IPS-NIHi7 (cell line): ENCODE measurements around the gene SLC2A4.
"Not testable (repeated sequence)": the region's sequence is repeated elsewhere in the genome, so short reads cannot be mapped to it uniquely, and the experiment has no call there.

Experiments used
- DNase-seq: peaks from one replicate; pipeline ENCODE4 v3.0.0; 2012; ENCODE audit warnings: mixed read lengths; ENCODE audit errors: extremely low spot score

Gene SLC2A4

DNA sequence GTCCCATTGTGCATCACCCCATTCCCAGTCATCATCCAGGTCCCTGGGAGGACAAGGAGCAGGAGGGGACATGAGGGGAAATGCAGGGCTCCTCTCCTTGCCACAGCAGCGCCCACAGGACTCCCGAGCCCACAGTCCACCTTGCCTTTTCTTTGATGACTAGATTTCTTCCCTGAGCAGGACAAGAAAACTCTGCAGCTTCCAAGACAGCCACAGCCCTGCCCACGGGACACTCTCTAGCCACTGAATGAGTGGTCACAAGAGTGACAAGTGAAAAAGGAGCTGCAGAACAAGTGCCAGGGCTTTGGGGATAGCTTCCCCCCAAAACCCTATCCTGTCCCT is 42.9 kb downstream of the SLC2A4 start:
- no peak for DNase-seq

DNA sequence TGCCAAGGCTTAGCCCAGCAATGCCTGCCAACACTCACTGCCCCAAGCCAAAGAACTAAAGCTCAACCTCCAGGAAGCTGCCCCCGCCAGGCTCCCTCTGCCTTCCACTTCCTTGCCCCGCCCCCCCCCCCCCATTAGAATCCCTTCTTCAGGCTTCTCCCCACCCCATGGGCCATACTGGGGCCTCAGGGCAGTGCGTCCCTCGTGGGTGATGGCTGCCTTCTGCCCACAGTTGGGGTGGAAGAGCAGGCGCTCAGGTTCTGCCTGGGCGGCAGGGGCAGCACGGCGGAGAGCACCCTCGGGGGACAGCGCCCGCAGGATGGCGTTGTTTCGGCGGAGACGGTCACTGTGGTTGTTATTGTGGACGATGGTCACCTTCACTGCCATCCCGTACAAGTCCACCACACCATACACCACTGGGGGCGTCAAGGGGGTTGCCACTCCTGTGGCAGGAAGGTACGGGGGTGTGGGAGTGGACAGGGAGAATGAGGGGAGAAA is 43.6 kb downstream of the SLC2A4 start:
- no peak for DNase-seq

DNA sequence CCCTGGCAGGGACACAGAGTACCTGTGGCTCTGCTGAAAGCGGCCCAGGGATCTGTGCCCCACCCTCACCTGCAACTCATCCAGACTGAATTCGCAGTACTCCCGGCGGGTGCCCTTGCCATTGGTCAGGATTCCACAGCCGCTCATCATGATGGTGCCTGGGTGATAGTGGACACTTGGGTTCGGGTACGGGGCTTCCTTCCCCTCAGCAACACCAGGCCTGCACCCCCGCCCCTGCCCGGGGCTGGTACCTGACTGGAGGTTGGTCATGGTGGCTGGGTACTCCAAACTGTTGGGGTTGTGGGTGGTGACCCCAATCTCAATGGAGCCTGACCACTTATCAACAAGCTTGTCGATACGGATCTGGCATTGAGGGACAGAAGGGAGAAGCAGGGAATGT is 44.7 kb downstream of the SLC2A4 start:
- DNase-seq = no peak

DNA sequence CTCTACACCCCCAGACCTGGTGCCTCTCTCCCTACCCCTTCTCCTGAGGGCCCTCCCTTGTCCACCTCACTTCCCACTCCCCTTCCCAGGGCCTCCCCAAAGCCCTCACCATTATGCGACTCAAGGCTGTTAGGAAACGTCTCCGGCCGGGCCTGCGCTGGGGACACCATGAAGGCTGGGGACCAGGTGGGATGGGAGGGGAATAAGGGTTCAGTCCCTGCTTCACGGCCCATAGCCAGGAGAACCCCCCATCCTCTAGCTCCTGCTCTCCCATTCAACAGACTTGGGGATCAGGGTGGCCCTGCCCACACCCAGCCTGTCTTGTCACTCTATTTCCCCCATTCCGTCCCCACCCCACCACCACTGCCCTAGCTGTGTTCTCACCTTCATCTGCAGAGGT is 45.5 kb downstream of the SLC2A4 start:
- DNase-seq = no peak

DNA sequence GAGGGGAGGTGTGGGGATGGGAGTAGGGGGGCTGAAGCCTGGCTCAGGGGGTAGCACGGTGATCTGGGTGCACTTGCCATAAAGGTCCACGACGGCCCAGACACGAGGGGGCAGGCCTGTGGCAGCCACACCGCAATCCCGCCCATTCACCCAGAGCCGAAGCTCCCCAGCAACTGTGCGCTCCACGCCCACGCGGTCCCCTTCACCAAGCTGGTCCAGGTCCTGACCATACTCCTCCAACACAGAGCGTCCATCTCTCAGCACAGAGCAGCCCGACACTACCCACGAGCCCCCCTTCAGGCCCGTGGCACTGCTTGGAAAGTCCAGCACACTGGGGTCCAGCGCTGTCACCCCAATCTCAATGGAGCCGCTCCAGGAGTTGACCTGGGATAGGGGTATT is 46.0 kb downstream of the SLC2A4 start:
- no peak for DNase-seq

DNA sequence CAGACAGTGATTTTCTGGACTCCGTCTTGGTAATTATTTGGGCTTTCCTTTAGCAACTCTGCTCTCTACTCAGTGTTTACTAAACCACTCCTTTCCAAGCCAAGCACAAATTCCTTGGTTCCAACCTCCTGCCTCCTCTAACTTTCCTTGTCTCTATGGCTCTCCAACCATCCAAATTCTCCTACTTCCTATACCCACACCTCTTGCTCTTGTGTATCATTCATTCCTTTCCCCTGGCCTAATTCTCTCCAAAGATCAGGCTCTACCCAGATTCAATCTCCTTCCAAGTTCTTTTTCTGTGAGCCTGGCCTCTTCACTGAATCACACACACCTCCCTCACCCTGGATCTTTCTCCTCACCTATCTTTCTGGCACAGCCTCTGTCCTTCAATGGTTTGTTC is 46.5 kb downstream of the SLC2A4 start:
- DNase-seq = no peak

DNA sequence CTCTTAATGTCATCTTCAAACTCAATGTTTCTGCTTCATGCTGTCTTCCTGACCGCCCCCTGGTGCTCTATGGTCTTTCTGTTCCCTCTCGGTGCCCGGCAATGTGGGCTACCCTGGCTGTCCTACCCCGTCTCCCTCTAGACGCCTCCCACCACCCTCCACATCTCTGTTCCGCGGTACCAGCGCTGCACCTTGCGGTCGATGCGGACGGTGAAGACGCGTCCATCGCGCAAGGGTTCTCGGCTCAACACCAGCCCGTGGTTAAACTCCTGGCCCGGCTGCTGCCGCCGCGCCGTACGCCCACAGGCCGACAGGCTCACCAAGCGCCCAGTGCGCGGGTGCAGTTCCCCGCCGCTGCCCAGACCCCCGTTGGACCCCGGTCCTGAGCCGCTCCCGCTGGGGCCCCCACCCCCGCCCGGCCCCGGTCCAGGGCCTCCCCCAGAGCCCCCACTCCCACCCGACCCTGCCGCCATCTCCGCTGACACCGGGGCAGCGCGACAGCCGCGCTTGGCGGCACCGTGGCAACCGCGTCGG is 47.4 kb downstream of the SLC2A4 start, which contains the start of gene NEURL4:
TSS of gene NEURL4 (minus strand) at position 496 of the 534 bp plus-strand sequence. CDS start at position 473, 23 bp downstream.
- DNase-seq = peak; percentile 27

DNA sequence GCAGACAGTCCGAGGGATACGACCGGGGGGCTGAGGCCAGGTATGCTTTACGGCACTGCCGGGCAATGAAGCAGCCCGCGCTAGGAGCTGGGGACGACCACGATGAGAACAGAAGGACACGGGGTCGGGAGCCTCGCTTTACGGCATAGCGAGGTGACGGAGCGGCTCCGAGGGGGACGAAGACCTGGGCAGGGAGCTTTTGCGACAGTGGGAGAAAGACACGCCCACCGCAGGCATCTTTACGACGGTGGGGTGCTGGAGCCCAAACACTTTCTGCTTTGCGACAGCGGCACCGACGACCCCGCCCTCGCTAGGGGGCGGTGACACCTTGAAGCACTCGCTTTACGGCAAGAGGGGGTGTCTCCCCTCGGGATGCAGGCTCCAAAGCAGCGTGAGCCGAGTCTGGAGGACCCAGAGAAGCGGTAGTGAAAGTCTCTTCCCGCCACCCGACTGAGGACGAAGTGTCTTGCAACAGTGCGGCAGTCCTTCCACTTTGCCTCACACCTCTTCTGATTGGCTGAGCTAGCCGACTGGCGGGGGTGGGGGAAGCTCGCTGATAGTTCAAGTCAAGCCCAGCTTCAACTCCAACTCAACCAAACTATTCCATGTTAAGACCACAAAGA is 48.0 kb downstream of the SLC2A4 start:
- peak; percentile 98 for DNase-seq

DNA sequence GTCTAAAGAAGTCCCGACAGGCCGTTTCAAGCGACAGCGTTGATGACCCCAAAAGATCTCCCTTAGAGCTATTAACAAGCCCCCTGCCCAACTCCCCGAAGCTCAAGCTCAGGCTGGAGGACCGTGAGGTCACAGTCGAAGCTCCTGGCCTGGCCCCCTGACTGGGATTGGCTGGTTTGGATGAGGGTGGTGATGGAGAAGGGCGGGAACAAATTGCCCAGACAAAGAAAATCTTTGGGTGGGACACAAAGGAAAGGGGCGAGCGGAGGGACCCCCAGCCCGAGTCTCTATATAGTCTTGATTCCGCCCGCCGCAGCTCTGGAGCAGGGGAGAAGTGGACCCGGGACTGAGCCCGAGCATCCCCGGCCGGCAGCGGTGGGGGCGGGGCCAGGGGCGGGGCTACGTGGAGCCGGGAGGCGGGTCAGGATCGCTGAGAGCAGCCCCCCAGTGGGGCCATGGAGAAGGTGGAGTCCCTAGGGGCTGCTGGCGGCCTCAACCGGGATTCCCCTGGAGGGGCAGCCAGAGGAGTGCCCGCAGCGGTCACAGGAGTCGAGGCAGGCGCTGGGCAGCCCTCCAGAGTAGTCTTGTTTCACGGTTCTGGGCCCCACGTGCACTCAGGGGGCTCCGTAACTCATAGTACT is 48.6 kb downstream of the SLC2A4 start:
- DNase-seq = peak; percentile 91

DNA sequence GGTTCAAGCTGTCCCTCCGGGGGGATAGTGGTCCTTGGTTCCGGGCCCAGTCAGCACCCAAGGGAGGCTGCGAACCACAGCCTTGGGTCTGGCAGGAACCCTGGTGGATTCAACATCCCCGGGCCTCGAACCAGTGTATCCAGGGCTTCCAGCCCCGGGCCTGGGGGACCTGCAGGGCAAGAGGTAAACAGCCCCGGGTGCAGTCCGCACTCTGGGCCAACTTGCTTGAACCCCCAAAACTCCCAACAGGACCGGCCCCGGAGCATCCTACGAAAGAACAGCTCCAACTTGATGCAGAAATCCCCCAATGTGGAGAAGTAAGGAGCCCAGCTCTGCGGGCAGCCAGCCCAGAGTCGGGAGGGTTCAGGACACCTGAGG is 49.1 kb downstream of the SLC2A4 start:
- no peak for DNase-seq

DNA sequence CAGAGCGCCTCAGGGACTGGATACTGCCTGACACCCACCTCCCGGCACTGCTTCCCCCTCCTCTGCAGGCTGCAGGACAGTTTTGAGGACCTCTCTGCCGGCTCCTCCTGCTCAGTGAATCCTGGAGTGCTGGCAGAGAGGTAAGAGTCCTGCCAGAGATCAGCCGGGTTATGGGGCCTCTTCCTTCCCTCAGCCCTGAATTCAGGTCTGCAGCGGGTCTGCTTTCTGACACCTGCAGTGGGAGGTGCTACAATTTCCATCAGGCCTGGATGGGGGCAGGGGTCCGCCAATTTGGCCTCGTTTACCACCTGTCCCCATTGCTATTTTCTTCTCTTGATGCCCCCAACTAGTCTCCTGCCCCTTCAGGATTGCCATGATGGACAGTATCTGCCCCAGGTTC is 50.6 kb downstream of the SLC2A4 start:
- DNase-seq = no peak

DNA sequence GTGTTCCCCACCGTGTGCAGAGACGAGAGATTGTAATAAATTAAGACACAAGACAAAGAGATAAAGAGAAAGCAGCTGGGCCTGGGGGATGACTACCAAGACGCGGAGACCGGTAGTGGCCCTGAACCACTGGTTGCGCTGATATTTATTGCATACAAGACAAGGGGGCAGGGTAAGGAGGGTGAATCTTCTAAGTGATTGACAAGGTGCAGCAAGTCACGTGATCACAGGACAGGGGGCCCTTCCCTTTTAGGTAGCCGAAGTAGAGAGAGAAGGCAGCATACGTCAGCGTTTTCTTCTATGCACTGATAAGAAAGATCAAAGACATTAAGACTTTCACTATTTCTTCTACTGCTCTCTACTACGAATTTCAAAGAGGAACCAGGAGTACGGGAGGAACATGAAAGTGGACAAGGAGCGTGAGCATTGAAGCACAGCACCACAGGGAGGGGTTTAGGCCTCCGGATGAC is 51.1 kb downstream of the SLC2A4 start:
- DNase-seq = not testable (repeated sequence)

DNA sequence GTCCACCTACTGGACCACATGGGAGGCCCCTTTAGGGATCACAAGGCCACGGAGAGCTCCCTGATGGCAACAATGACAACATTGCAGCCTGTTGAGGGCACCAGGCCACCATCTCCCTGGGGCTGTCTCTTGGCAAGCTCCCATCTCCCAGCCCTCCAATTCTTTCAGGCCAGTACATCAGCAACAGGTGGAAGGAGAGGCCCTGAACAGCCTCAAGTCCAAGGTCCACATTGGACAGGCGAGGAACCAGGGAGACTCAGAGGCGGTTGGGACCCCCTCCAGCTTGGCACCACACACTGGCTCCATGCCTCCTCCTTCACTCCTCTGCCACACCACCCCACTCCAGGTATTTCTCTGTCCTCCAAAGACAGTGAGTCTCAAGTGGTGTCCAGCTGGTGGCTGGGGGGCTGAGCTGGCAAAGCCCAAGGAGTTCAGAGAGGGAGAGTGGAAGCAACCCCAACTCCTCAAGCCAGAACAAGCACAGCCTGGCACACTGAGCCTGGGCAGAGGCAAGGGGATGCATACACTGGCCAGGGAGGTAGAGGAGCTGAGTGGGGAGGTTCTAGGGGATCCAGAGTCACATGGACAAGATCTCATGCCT is 53.5 kb downstream of the SLC2A4 start:
- no peak for DNase-seq

DNA sequence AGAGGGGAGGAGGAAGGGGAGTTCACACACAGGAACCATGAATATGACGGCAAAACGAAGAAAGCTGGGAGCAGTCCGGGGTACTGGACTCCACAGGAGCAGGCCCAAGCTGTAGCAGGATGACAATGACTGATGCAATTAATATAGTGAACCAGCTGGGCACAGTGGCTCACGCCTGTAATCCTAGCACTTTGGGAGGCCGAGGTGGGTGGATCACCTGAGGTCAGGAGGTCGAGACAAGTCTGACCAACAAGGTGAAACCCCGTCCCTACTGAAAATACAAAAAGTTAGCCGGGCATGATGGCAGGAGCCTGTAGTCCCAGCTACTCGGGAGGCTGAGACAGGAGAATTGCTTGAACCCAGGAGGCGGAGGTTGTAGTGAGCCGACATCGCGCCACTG is 54.2 kb downstream of the SLC2A4 start:
- not testable (repeated sequence) for DNase-seq

DNA sequence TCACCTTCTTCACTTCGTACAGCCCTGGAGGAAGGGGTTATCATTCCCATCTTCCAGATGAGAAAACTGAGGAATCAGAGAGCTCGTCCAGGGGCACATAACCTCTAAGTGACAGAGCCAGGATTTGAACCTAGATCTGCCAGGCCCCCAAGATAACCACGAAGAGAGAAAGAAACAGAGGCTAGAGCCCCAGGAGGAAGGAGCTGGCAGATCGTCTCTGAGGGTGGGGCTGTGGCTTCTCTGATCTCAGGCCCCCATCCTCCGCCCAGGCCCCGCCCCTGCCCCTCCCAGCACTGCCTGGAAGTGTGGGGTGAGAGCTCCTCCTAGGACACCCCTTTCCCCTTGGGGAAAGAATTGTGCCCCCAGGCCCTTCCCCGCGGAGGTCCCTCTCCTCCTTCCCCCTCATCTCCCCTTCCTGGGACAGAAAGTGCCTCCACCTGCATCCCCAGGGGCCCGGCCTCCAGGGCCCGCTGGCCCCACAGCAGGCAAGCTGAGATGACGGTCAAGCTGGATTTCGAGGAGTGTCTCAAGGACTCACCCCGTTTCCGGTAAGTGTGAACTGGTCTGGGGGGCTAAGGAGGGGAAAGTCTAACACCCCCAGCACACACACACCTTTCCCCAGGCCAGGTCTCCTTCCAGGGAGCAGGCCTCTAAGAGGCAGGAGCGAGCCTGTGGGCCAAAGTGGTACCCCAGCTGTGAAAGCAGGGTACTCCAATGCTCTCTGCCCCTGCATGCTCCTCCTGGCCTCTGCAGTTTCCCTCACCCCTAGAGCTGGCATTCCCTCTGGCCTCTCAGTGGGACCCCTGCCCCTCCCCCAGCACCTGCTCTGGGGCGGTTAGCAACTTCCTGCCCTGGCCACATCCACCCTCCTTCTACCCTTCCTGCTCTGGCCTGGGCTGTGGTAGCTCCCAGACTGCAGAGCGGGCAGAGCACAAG is 55.0 kb downstream of the SLC2A4 start, which contains the start of gene ACAP1:
TSS of gene ACAP1 (plus strand) at position 290 of the 936 bp plus-strand sequence. CDS start at position 496, 206 bp downstream.
- peak; percentile 70 for DNase-seq

DNA sequence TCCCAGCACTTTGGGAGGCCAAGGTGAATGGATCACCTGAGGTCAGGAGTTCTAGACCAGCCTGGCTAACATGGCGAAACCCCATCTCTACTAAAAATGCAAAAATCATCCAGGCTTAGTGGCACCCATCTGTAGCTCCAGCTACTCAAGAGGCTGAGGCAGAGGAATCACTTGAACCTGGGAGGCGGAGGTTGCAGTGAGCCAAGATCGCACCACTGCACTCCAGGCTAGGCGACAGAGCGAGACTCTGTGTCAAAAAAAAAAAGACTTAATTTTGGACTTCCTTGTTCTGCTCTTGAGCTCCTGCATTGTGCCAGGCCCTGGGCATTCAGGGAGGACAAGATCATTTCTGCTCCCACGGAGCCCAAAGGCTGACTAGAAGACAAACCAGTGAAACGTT is 56.1 kb downstream of the SLC2A4 start:
- DNase-seq = not testable (repeated sequence)
